T-helper 22 cell (primary cell): Measurements from ENCODE around the gene REEP2.

ENCODE experiments used
- DNase-seq: peaks from one replicate; pipeline ENCODE4 v3.0.0-alpha.2; 2020; ENCODE audit warnings: low read depth

Gene REEP2

DNA sequence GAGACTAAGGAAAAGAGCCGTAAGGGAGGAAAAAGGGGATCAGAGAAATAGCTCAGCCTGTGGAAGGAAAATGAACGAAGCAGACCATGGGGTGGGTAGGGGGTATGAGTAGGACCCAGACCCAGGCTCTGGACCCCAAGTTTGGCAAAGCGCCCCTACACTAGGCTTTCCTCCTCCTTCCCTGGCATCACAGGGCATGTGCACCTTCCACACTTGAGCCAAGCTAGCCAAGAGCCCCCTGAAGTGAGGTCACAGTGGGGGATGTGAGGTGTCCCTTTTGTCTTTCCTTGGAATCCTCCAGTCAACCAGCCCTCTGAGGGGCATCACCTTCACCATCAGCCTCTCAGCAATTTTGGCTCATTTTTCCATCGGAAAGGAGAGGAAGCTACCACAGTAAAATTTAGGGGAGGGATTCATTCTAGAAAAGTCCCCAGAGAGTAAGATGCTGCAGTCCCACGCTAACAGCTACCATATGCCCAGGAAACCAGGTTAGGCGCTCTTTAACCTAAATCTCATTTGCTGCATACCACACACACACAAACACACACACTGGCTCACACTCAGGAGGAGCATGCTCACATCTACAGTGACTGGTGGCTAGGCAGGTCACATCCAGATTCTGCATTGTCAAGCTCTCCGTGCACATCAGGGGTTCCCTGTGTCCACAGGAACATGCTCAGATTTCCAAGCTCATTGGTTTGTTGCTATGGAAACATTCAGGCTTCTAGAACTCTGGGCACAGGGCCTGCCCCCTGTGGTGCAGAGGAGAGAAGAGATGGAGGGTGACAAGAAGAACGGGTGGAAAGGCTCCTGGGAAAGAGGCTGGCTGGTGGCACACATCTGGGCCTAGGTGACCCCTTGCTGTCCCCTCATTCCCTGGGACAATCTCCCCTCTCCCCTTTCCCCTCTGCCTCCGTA, 9.9 kb downstream of the REEP2 start:
- DNase-seq = no peak

DNA sequence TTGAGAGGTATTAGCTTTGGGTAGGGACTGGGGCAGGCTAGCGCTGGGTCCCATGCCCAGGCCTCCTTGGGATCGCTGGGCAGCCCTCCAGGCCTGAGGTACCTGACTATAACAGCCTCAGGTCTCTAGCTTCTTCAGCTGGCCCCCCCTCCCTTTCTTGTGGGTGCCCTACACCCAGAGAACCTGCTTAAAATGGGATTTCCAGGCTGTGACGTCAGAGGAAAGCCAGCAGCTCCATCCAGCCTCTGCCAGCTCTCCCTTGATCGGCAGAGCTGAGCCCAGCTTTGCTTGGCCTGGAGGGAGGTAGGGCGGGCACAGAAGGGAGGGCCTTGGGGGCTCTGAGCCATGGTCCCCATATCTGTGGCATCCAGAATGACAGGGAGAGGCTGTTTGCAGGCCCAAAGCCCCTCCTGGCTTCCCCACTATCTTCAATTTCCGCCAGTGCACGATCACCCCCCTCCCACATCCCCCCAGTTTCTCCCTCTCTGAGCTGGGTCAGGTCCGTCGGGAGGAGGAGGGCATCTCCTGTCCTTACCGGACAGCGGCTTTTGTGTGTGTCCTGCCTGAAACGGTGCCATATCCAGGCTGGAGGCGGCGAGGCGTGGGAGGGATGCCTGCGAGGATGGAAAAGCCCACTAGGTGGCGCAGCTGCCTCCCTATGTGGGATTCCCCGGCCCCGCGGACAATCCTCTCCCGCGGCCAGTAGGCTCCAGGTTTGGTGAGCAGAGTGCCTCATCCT, 10.8 kb downstream of the REEP2 start:
- peak; percentile 42 for DNase-seq

DNA sequence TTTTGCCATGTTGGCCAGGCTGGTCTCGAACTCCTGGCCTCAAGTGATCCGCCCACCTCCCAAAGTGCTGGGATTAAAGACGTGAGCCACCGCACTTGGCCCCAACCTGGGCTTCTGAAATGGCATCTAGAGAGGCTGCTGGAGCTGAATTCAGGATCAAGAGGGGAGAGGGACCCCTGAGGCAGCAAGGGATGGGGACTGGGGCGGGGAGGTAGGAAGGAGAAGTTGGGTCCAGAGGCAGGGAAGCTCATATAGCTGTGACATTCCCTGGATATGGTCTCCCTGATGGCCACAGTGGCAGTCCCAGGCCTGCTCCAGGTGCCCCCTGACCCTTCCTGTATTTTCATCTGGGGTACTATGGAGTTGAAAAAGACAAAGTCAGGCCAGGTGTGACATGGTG, 12.1 kb downstream of the REEP2 start:
- DNase-seq = no peak

DNA sequence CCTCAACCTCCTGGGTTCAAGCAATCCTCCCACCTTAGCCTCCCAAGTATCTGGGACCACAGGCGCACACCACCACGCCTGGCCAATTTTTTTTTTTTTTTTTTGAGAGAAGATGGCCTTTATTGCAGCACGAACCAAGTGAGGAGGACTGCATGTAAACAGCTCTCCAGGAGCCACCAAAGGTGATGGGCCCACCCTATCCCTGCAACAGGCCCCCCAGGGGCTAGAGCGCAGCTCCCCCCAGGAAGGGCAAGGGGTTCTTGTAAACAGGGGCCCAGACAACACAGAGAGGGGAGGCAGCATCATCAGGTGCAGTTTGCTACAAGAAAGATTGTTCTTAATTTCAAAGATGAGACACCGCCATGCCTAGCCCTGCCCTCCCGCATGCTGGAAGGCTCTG, 13.9 kb downstream of the REEP2 start:
- DNase-seq = no peak

DNA sequence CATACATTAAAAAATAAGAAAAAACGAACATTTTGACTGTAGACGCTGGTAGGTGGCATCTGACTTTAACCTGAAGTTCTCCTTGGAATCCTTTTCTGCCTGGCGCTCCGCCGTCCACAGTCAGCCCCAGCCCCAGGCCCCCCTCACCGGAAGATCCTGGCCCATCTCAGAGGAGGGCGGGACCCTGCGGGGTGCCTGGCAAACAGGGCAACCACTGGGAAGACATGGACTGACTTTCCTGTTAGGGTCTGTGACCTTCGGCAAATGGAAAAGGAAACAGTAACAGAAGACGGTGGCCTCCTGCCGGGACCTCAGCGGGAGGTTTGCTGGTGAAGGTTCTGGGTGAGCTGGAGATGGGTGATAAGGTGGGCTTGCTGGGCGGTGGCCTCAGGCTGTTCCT, 14.7 kb downstream of the REEP2 start:
- DNase-seq = no peak

DNA sequence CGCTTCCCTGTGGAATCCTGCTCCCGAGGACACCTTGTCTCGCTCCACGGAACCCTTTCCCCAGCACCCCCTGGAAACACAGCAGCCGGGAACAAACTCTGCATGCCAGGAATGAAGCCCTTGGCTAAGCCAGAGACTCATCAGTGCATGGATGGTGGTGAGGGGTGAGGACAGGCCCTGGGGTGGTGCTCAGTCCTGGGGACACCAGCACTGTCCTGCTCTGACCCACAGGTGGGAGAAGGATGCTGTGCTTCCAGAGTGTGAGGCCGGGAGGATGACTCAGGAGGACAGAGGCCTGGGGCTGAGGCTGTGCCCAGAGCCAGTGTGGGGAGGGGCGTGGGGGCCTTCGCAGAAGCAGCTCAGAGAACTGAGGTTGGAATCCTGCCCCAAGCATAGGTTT, 15.3 kb downstream of the REEP2 start:
- DNase-seq = no peak

DNA sequence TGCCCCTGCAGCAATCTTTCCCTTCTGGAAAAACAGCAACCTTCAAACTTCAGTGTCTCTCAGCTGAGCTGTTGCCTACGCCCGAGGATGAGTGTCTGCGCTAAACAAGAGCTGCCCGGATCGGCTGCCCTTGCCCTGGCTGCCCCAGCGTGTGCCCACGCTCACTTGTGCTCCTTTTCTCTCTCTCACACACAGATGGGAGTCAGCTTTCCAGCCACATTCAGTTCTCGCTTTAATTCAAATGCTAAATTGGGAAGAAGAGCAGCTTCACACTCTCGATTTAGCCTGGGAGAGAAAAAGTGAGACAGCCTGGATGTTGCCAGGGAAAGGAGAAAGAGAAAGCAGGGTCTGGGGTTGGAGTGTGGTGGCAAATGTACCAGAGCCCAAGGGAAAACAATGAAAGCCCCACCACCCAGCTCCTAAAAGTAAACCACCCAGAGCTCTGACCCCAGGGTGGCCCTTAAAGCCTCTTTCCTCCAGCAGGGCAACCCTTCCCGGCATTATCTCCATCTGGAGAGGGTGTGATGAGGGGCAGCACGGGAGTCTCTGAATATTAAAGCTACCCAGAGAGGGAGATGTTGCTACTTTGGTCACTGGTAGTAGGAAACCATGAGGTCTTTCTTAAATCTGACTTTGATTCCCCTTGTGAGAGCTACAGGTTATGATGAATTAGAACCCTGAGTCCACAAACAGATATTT, 16.5 kb downstream of the REEP2 start:
- DNase-seq = no peak

DNA sequence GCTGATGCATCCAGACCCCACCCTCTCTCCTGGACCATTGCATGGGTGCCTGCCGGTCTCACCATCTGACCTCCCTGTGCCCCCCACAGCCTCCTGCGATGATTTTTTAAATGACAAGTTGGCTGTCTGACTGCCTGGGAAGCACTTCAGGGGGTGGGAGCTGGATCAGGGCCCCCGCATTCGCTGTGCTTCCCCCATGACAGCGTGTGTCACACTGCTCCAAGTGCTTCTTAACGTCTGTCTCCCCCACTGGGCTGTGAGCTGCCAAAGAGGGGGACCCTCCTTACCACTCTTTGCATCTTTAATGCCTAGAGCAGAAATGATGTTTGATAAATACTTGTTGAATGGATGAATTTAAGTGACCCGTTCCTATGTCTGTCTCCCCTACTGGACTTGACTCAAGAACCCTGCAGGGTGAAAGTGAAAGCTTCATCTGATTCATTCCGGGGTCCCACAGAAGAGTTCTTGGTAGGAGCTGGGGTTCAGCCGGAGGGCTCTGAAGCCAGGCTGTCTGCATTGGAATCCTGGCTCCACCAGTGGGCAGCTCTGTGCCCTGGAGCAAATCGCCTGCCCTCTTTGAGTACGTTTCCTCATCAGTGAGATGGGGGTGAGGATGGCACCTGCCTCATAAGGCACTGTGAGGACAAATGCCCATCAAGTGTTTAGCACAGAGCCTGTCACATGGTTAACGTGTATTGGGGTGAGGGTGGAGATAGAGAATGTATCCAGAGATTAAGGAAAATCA, 18.8 kb downstream of the REEP2 start:
- DNase-seq = no peak

DNA sequence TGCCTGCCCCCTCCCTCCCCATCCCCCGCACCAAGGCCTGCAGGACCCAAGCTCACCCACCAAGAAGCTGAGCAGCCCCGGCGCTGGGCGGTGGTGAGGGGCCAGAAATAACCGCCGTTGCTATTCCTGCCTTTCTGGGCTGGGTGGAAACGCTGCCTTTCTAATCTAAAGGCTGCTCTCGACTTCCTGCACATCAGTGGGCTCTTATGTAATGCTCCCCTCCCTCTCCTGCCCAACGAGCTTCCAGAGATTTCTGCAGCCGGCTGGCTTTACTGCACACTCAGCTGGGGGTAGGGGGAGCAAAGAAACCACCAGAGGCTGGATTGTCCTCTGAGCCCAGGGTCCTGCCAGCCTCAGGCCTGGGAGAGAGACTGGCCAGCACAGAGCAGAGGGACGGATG, 19.5 kb downstream of the REEP2 start:
- DNase-seq = no peak

DNA sequence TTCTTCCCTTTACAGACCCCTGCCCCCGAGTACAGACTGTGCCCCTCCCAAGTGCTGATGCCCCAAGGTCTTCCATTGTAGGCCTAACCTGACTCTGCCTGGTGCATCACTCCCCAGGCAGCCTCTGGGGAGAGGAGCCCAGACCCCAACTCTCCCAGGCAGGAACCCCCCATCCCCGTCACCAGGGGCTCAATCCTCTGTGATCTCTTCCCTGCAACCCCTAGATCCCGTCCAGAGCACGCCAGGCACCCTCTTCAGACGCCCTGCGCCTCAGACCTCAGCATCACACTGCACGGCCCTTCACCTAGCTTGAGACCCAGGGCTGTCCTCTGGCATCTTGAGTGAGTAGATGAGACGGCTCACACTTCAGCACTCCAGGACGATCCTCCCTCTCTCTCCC, 20.0 kb downstream of the REEP2 start:
- no peak for DNase-seq

DNA sequence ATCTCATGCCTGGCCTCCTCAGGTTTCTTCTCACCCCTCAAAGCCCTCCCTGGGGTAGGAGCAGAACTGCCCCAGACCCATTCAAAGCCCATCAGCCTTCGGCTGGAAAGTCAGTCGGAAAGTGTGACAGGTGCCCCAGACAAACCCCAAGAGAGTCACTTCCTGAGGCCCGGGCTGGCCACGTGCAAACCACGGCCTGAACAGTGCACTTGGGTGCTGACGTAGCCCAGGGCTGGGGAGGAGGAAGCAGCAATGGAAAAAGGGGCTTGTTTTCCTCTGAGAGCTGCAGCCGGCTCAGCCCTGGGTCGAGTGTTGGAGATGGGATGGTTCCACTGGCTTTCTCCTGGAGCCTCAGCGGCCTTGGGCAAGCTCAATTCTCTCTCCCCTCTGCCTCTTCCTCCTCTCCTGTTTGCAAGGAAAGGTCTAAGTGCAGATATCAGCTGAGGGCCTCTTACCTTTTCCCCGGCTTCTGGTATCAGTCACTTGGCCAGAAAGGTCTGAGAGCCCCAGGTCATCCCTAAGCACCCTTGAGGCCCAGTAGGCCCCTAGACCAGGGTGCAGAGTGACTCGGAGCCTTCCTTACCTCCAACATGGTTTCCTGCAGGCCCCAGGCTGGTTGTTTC, 20.6 kb downstream of the REEP2 start:
- peak; percentile 68 for DNase-seq

DNA sequence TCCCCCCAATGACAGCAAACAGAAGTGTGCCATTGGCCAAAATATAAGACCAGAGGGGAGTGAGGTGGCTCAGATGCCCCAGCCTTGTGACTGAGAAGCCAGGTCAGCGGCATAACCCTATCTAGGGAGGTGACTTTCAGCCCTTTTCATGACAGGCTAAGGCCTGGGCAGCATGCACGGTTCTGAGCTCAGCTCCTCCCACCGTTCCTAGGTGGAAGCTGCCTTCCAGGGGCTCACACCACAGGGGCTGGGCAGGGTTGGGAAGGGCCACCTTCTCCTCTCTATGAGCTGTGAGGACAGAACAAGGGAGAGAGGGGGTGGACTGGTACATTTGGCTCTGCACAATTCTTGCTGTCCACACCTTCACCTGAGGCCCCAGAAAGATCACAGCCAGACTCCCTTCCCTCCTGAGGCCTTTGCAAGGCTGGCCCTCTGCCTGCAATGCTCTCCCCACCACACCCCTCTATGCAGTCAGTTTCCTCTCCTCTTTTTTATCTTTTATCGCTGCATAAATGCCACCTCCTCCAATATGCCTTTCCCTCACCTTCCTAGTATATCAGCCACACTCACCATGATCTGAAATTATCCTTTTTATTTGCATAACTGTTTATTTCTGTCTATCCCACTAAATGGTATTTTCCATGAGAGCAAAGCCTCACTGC, 21.3 kb downstream of the REEP2 start:
- DNase-seq = no peak

DNA sequence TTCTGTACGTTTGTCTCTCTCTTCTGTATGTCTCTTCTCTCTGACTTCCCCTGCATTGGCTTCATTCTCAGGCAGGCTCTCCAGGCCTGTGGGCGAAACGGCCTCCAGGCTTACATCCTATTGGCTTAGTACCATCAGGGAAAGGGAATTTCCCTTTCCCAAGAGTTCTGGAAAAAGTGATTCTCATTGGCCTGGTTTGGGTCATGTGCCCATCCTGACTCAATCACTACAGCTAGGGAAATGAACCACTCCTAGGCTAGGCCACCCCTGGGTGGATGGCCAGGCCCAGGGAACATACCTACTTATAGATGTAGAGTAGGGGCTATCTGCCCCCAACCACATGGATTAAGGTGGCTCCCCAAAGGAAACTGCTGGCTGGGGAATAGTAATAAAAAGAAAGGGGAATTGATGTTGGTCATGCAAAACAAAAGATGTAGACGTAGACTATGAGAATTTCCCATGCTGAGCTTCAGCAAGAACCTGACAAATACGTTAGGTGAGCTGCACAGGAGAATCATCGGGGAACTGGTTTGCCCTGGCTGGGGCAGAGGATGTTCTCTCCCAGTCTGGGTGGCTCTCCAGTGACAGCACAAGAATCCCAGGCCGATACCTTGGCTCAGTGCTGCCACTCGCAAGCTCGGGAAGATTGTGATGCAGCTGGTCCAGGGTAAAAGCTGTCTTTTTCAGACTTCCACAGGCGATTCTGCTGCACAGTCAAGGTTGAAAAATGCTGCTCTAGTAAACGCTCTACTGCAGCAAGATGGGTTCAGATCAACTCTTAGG, 22.7 kb downstream of the REEP2 start:
- no peak for DNase-seq

DNA sequence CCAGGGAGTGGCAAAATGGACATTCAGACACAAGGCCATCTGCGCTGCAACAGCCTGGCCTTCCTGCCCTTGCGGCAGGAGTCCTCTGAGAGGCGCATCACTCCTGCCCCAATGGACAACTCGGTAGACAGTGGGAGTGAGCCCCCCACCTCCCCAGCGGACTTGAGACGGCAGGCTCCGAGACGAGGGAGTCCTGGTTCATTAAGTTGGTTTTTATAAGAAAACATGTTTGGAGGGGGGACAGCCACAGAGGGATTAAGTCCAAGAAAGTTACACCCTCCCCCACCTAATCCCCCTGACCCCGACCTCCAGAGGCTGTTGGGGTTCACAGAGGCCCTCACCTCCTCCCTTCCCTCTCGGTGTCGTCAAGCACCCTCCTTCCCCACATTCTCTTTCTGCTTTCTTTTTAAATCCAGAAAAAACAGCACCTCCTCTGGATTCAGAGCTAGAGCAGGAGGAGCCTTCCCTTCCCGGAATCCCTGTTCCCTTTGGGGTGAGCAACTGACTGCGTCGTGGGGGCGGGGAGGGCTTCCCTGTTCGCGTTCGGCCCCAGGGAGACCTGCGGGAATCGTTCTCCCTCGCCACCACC, 24.7 kb downstream of the REEP2 start:
- DNase-seq = no peak

DNA sequence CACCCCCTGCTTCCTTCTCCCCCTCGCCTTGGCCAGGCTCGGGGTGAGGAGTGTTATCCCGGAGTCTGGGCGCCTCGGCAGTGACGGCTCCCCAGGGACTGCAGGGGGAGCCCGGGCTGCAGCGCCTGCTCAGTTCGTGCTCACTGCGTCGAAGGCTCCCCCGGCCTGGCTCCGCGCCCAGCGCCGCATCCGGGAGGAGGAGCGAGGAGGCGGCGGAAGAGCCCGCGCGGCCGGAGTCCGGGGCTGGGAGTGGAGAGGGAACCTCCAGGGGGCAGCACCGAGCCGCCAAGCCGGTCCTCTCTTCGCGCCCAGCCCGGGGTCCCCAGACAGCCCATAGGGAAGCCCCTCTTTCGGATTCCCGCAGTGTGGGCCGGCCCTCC, 25.1 kb downstream of the REEP2 start:
- peak; percentile 83 for DNase-seq

DNA sequence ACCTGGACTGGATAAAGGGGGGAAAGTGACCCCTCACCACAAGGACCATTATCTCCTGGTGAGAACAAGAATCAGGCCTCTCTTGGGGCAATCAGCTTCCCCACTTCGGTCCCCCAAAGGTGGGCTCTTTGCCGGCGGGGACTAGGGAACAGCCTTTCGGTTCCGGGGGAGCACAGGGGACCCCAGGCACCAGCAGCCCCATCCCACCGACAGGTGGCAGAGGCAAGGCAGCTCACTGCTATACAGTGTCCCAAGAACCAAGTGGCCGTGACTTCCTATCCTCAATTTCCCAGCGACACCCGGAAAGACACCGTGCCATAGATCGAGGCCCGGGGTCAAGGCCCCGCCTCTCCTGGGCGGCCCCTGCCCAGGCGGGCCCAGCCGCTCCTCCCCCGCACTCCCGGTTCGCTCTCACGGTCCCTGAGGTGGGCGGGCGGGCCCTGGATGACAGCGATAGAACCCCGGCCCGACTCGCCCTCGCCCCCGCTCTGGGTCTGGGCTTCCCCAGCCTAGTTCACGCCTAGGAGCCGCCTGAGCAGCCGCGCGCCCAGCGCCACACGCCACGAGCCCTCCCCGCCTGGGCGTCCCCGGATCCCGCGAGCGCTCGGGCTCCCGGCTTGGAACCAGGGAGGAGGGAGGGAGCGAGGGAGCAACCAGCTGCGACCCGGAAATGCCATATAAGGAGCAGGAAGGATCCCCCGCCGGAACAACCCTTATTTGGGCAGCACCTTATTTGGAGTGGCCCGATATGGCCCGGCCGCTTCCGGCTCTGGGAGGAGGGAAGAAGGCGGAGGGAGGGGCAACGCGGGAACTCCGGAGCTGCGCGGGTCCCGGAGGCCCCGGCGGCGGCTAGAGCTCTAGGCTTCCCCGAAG, 25.8 kb downstream of the REEP2 start:
- peak; percentile 93 for DNase-seq

DNA sequence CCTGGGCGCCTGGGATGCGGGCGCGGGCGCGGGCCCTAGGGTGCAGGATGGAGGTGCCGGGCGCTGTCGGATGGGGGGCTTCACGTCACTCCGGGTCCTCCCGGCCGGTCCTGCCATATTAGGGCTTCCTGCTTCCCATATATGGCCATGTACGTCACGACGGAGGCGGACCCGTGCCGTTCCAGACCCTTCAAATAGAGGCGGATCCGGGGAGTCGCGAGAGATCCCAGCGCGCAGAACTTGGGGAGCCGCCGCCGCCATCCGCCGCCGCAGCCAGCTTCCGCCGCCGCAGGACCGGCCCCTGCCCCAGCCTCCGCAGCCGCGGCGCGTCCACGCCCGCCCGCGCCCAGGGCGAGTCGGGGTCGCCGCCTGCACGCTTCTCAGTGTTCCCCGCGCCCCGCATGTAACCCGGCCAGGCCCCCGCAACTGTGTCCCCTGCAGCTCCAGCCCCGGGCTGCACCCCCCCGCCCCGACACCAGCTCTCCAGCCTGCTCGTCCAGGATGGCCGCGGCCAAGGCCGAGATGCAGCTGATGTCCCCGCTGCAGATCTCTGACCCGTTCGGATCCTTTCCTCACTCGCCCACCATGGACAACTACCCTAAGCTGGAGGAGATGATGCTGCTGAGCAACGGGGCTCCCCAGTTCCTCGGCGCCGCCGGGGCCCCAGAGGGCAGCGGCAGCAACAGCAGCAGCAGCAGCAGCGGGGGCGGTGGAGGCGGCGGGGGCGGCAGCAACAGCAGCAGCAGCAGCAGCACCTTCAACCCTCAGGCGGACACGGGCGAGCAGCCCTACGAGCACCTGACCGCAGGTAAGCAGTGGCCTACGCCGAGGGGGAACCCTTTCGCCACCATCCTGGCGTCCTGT, 26.6 kb downstream of the REEP2 start, which contains the start of gene EGR1:
Gene EGR1, plus strand, starts transcription at position 219 of the 864 bp plus-strand sequence. Its CDS starts 283 bp downstream, at position 502.
- peak; percentile 90 for DNase-seq
